ENCODE results near the gene CIAO2A.

DNA sequence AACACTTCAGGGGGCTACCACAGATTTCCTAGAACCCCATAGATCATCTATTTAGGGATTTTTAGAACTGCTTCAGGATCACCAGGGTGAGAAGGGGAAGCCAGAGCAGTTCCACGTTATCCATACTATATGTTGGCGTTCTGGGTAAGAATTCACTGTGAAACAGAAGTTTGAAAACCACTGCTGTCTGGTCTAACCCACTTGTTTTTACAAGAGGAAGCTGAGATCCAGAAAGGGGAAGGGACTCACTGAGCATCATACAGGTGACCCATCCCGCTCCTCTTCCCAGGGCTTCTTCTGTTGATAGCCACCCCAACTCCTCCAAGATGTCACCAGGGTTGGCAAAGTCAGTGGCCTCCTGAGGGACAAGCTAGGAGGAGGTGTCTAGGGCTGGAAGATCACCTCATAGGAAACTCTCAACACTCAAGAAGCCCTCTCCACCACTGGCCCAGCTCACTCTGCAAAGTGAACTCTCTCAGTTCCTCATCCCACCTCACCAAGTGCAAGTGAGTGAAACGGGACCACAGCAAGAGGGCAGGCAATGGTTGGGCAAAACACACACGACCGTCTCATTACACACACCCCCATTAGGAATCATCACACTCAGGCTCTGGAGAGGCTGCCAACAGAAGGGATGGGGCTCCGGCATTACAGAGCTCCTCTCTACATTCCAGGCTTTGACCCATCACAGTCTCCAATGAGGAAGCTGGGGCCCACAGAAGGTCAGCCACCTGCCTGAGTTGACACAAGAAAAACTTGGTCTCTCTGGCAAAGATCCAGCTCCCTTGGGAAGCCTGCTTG lies 49.1 kb downstream of the CIAO2A start:
- TF ChIP-seq, protein P1, sequence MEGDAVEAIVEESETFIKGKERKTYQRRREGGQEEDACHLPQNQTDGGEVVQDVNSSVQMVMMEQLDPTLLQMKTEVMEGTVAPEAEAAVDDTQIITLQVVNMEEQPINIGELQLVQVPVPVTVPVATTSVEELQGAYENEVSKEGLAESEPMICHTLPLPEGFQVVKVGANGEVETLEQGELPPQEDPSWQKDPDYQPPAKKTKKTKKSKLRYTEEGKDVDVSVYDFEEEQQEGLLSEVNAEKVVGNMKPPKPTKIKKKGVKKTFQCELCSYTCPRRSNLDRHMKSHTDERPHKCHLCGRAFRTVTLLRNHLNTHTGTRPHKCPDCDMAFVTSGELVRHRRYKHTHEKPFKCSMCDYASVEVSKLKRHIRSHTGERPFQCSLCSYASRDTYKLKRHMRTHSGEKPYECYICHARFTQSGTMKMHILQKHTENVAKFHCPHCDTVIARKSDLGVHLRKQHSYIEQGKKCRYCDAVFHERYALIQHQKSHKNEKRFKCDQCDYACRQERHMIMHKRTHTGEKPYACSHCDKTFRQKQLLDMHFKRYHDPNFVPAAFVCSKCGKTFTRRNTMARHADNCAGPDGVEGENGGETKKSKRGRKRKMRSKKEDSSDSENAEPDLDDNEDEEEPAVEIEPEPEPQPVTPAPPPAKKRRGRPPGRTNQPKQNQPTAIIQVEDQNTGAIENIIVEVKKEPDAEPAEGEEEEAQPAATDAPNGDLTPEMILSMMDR (IDR thresholded peaks at IDR 0.05) = no peak
- no peak for TF ChIP-seq POLR2A (IDR thresholded peaks at IDR 0.05)

Data from tibial nerve (tissue), 3 donors.